WI38 (cell line): ENCODE results near the gene SLC14A1.

Experiments used
- H3K4me3 ChIP-seq: 2 replicates; pipeline ENCODE4 v1.5.1; 2011; ENCODE audit warnings: low read depth, mild to moderate bottlenecking, control low read depth, low read length
- TF ChIP-seq, protein P1 (sequence below): IDR thresholded peaks from 2 replicates; pipeline ENCODE4 v1.5.1; 2012; ENCODE audit warnings: low read depth, mild to moderate bottlenecking, control low read depth, low read length

SLC14A1 gene

DNA sequence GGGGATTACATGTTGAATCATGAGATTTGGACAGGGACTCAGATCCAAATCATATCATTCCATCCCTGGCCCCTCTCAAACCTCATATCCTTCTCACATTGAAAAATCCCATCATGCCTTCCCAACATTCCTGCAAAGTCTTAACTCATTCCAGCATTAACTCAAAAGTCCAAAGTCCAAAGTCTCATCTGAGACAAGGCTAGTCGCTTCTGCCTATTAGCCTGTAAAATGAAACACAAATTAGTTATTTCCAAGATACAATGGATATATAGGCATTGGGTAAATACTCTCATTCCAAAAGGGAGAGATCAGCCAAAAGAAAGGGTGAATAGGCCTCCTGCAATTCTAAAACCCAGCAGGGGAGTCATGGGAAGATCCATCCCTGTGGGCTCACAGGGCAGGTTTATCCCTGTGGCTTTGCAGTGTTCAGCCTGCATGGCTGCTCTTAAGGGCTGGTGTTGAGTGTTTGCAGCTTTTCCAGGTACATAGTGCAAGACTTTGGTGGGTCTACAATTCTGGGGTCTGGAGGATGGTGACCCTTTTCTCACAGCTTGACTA lies 21.2 kb upstream of the SLC14A1 start:
- TF ChIP-seq, protein P1, sequence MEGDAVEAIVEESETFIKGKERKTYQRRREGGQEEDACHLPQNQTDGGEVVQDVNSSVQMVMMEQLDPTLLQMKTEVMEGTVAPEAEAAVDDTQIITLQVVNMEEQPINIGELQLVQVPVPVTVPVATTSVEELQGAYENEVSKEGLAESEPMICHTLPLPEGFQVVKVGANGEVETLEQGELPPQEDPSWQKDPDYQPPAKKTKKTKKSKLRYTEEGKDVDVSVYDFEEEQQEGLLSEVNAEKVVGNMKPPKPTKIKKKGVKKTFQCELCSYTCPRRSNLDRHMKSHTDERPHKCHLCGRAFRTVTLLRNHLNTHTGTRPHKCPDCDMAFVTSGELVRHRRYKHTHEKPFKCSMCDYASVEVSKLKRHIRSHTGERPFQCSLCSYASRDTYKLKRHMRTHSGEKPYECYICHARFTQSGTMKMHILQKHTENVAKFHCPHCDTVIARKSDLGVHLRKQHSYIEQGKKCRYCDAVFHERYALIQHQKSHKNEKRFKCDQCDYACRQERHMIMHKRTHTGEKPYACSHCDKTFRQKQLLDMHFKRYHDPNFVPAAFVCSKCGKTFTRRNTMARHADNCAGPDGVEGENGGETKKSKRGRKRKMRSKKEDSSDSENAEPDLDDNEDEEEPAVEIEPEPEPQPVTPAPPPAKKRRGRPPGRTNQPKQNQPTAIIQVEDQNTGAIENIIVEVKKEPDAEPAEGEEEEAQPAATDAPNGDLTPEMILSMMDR = no peak
- no peak overlapping the region for H3K4me3 ChIP-seq

DNA sequence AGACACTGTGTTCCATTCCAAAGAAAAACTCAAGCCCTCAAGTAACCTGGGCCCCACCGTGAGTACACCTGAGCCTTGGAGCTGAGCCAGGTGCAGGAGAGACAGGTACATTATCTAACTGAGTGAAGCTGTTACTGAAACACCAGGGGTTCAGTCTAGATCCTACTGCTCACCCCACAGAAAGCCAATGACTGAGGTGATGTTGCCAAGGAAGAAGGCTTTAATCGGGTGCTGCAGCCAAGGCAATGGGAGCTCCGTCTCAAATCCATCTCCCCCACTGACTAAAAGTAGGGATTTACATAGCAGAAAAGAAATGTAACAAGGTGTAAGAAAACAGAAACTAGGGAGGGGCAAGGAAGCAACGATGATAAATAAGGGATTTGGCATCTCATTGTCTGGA lies 15.2 kb upstream of the SLC14A1 start:
- TF ChIP-seq, protein P1 = no peak
- no peak overlapping the region for H3K4me3 ChIP-seq

DNA sequence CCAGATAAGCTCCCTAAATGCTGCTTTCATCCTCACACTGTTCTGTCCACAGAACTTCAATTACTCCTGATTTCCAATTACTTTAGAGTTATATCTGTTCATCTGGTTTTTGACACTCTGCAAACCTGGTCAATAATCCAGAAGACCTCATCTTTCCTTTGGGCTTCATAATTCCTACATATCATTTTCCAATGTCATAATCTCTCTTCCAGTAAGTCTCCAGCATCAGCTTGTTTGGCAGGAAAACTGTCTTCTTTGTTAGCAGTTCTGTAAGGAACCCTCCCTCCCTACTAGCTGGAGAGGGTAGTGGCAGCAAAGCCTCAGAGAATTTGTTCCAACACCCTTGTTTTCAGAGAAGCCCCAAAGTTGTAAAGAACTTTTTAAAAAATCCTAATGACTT lies 11.9 kb upstream of the SLC14A1 start:
- TF ChIP-seq, protein P1 = no peak
- no peak overlapping the region for H3K4me3 ChIP-seq

DNA sequence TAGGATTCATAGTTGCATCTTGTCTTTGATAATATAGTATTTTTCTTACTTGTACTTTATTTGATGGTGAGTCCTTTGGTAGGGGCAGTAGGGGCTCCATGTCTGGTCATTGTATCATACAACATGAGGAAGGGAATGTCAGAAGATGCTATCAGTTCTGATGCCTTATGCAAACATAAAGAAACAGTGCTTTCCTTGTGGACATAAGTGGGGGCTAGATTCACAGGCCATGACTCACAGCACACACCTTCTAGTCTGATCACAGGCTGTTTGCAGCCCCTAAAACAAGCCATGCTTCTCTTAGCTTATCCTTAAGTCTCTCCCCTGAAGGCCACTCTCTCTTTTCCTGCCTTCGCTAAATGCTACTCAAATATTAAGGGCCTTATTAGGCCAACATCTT lies 10.7 kb upstream of the SLC14A1 start:
- no peak overlapping the region for H3K4me3 ChIP-seq
- TF ChIP-seq, protein P1 = no peak

DNA sequence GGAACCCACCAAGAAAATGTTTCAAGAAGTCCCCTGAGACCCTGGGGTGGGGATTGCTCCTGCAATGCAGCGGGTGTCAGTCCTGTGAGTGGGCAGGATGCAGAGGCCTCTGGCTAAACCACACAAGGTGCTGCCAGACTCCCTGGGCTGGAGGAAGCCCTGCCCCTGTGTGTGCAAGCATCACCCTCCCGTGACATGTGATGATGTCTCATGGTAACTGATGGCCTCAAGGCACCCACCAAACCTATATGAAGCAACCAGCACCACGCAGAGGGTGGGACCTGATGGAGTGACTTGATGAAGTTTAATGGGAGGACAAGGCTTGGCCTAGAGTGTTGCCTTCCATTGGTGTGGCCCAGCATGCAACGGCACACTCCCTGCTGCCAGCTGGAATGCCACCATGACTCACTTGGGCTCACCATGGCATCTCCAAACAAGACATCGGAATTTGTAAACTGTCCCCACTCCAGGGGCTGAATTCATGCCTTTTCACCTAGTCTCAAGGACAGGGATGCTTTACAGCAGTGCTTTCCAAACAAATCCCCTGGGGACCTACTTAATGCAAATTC lies 8.7 kb upstream of the SLC14A1 start:
- TF ChIP-seq, protein P1 = no peak
- H3K4me3 ChIP-seq = no peak overlapping the region

GRCh38 chr18:45719106-45719505 lies 4.9 kb upstream of the SLC14A1 start:
- H3K4me3 ChIP-seq = no peak overlapping the region
- TF ChIP-seq, protein P1 = no peak

DNA sequence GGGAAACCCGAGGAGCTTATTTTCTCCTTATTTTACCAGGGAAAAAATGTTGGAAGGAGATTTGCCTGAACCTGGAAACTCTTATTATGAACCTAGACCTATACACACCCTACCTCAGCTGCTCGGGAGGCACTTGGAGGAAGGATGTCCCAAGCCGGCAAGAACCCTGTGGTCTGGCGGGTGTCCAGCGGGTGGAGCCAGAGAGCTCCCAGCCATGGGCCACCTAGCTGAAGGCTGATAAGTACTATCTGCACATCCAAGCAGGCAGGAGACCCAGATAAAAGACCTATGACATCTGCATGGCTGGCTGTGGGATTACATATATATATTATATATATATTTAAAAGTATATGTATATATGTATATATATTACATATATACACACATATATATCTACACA lies 1.1 kb upstream of the SLC14A1 start:
- TF ChIP-seq, protein P1 = peak; percentile 92
- no peak overlapping the region for H3K4me3 ChIP-seq
